B cell (primary cell): Measurements from ENCODE around the gene SLC16A10.

ENCODE experiments used
- CTCF ChIP-seq: fragments of 200-600 bp; IDR thresholded peaks from one replicate; pipeline ENCODE4 v1.8.0; 2022; ENCODE audit warnings: antibody characterized with exemption, mild to moderate bottlenecking
- EZH2 ChIP-seq: IDR thresholded peaks from 2 replicates; pipeline ENCODE4 v1.6.1; 2012; ENCODE audit warnings: borderline replicate concordance, low read depth, mild to moderate bottlenecking, moderate library complexity, low read length; ENCODE audit not compliant: insufficient read depth, poor library complexity, severe bottlenecking

GRCh38 chr6:111200350-111201243 lies 113.3 kb downstream of the SLC16A10 start:
- TF ChIP-seq CTCF (no peak), EZH2 (no peak)
